NCI-H1105 treated with DMSO at 0.1 percent for 48 hours (cell line): ENCODE measurements around the gene SOAT2.

Source experiments
- DNase-seq: peaks from one replicate; lab custom pipeline; 2025; lab: John Stamatoyannopoulos, UW

Gene SOAT2

GRCh38 chr12:53065470-53065869 is 37.8 kb upstream of the SOAT2 start:
- no peak for DNase-seq

GRCh38 chr12:53065975-53066931 is 37.0 kb upstream of the SOAT2 start:
- peak; percentile 41 for DNase-seq

GRCh38 chr12:53067074-53067992 is 36.0 kb upstream of the SOAT2 start:
- DNase-seq, result no peak

- DNase-seq, result no peak
These were observed 35.1 kb upstream of the SOAT2 start for GRCh38 chr12:53067993-53068770.

- DNase-seq, result no peak
These were observed 34.3 kb upstream of the SOAT2 start for GRCh38 chr12:53068811-53069585.

- DNase-seq, result no peak
These were observed 33.5 kb upstream of the SOAT2 start for GRCh38 chr12:53069621-53070410.

- DNase-seq, result no peak
These were observed 32.3 kb upstream of the SOAT2 start for GRCh38 chr12:53070877-53071492.

- peak; percentile 58 for DNase-seq
These were observed 31.4 kb upstream of the SOAT2 start for GRCh38 chr12:53071591-53072551.

- DNase-seq, result no peak
These were observed 29.4 kb upstream of the SOAT2 start for GRCh38 chr12:53073881-53074280.

- no peak for DNase-seq
These were observed 28.8 kb upstream of the SOAT2 start for GRCh38 chr12:53074283-53074998.

- DNase-seq, result no peak
These were observed 28.3 kb upstream of the SOAT2 start for GRCh38 chr12:53074999-53075370.

- DNase-seq, result no peak
These were observed 26.8 kb upstream of the SOAT2 start for GRCh38 chr12:53076461-53076860.

- no peak for DNase-seq
These were observed 26.3 kb upstream of the SOAT2 start for GRCh38 chr12:53077030-53077429.

GRCh38 chr12:53078425-53079225 is 24.7 kb upstream of the SOAT2 start:
- DNase-seq, result peak; percentile 60

- peak; percentile 82 for DNase-seq
These were observed 23.8 kb upstream of the SOAT2 start, which contains the start of gene SPRYD3 for GRCh38 chr12:53079226-53080117. Gene SPRYD3, minus strand, starts transcription at chr12:53079390. Its CDS starts 57 bp downstream, at chr12:53079333.

- DNase-seq, result no peak
These were observed 20.6 kb upstream of the SOAT2 start for GRCh38 chr12:53082637-53083175.
